Breast epithelium (tissue), 4 donors: ENCODE data around the gene ZNF750. TPM values are rescaled to one million over a fixed set of nuclear protein-coding genes. Genes with fewer than 3 reads are reported as not detected.

ENCODE experiments used
- DNase-seq, 2 donors: peaks; one replicate each; pipeline ENCODE4 v3.0.0-alpha.2; 2019; ENCODE audit warnings: low spot score in 2 of 2
- H3K27ac ChIP-seq, 2 donors: fragments of 200-600 bp; sonication (generic) in 1 of 2; one replicate each; pipeline ENCODE4 v1.5.1; 2016 to 2019; ENCODE audit warnings: mild to moderate bottlenecking in 1 of 2
- H3K27me3 ChIP-seq, 2 donors: fragments of 200-600 bp; sonication (generic) in 1 of 2; one replicate each; pipeline versions ENCODE4 v1.5.1 to v1.6.0; 2017 to 2019; ENCODE audit warnings: control low read depth in 1 of 2, mild to moderate bottlenecking in 1 of 2
- H3K36me3 ChIP-seq: fragments of 200-600 bp; one replicate; pipeline ENCODE4 v1.5.1; 2019
- H3K4me1 ChIP-seq, 2 donors: fragments of 200-600 bp; sonication (generic); one replicate each; pipeline ENCODE4 v1.5.1; 2016 to 2019; ENCODE audit warnings: control low read depth in 1 of 2
- H3K4me3 ChIP-seq, 3 donors: fragments of 200-600 bp; sonication (generic); 1 replicate in 2 of 3; 2 replicates in 1 of 3; pipeline ENCODE4 v1.5.1; 2016 to 2019; ENCODE audit warnings: mild to moderate bottlenecking in 3 of 3, moderate library complexity in 2 of 3
- H3K9me3 ChIP-seq, 2 donors: fragments of 200-600 bp; sonication (generic) in 1 of 2; one replicate each; pipeline ENCODE4 v1.5.1; 2016 to 2019; ENCODE audit warnings: control low read depth in 1 of 2
- POLR2A ChIP-seq: fragments of 450-650 bp; IDR thresholded peaks from one replicate; pipeline ENCODE4 v1.6.1; 2016; ENCODE audit warnings: antibody characterized with exemption, mild to moderate bottlenecking, moderate library complexity
- POLR2AphosphoS5 ChIP-seq, 3 donors: sonication (generic); formaldehyde crosslinking; IDR thresholded peaks; one replicate each; pipeline ENCODE4 v1.6.1; 2017; ENCODE audit warnings: antibody characterized with exemption in 3 of 3
- intact Hi-C: fragments of 100-400 bp; cut with DNase I; formaldehyde crosslinking; loops from one replicate; pipeline ENCODE4 v1.15.1; 2023; ENCODE audit warnings: low total_unique reads
- total RNA-seq, 3 donors: library from RNA; depleted of rRNA; stranded (reverse); fragments of >200 nt; gene quantifications; one replicate each; pipeline ENCODE4 v1.1.0, GENCODE V29; 2016
- TF ChIP-seq, protein P1 (sequence below), 3 donors: fragments of 450-650 bp; IDR thresholded peaks; one replicate each; pipeline ENCODE4 v1.5.1; 2016 to 2017; ENCODE audit warnings: antibody characterized with exemption in 3 of 3, mild to moderate bottlenecking in 3 of 3, moderate library complexity in 3 of 3

ZNF750 gene
- total RNA-seq, 3 donors from 2014 or later = 5.6 to 7.8 TPM; not detected in 1

DNA sequence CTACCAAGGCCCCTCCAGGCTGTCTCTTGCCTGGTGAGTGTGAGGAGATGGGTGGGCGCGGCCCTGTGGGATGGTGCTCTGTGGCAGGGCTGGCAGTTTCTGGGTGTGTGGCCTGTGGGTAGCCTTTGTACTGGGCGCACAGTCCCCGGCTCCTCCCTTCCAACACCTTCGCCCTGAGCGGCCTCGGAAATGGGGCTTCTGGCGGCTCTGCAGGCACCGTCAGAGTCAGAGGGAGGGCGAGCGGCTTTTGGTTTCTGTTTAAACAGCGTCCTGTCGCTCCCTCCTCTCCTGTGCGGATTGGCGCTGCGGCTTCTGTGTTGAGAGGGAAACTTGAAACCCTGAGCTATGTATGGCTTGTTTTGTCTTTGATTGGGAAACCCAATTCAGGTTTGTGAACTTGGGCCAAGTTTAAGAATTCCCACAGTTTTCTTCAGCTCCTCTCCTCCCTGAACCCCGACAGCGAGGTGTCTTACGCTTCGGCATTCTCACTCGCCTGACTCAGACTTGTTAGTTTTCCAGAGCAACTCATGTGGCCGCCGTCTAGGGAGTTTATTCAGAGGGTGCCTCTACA, 8.3 kb upstream of the ZNF750 start:
- Histone ChIP-seq H3K4me1 (no peaks in the 10 kb centered on the region), H3K27me3 (no peaks in the 10 kb centered on the region), H3K4me3 (peak overlapping the region; percentile 22 to 57 (median 44)), H3K27ac (peak overlapping the region; percentile 81 to 84), H3K9me3 (no peaks in the 10 kb centered on the region), H3K36me3 (no peaks in the 10 kb centered on the region)
- DNase-seq = peak; percentile 63 to 74
- intact Hi-C loops = no loop called here
- TF ChIP-seq POLR2AphosphoS5 (IDR thresholded peaks at IDR 0.05) = peak in 1 of 3 donors; percentile 10
- TF ChIP-seq, protein P1, sequence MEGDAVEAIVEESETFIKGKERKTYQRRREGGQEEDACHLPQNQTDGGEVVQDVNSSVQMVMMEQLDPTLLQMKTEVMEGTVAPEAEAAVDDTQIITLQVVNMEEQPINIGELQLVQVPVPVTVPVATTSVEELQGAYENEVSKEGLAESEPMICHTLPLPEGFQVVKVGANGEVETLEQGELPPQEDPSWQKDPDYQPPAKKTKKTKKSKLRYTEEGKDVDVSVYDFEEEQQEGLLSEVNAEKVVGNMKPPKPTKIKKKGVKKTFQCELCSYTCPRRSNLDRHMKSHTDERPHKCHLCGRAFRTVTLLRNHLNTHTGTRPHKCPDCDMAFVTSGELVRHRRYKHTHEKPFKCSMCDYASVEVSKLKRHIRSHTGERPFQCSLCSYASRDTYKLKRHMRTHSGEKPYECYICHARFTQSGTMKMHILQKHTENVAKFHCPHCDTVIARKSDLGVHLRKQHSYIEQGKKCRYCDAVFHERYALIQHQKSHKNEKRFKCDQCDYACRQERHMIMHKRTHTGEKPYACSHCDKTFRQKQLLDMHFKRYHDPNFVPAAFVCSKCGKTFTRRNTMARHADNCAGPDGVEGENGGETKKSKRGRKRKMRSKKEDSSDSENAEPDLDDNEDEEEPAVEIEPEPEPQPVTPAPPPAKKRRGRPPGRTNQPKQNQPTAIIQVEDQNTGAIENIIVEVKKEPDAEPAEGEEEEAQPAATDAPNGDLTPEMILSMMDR (IDR thresholded peaks at IDR 0.05) = no peak

DNA sequence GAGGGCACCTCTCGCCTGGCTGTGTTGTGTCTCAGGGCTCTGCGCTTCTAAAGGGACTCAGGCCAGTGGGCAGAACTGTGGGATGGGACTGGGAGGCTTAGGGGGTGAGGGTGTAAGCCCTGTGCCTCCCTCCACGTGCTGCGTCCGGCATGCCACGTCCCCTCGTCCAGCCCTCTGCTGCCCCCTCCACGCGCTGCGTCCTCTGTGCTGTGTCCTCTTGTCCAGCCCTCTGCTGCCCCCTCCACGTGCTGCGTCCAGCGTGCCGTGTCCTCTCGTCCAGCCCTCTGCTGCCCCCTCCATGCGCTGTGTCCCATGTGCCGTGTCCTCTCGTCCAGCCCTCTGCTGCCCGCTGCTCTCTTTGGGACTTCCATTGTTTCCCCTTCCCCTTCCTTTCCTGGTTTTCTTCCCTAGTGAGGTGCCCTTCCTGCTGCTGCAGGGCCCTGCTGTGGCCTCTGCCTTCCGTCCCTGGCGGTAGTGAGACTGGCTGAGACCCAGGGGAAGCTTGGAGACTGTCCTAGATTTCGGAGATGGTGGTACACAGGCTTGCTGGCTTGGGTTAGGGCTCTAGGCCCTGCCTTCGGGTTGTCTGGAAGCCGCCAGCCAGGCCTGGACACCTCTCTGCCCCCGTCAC, 6.4 kb upstream of the ZNF750 start:
- Histone ChIP-seq H3K4me1 (no peaks in the 10 kb centered on the region), H3K36me3 (no peaks in the 10 kb centered on the region), H3K4me3 (peak overlapping the region; percentile 17 to 39 (median 21)), H3K27me3 (no peaks in the 10 kb centered on the region), H3K27ac (peak overlapping the region in 1 of 2 donors; percentile 76), H3K9me3 (no peaks in the 10 kb centered on the region)
- DNase-seq = no peak
- TF ChIP-seq POLR2AphosphoS5 (IDR thresholded peaks at IDR 0.05) (no peak), POLR2A (no peak)
- TF ChIP-seq, protein P1 (IDR thresholded peaks at IDR 0.05) = no peak
- intact Hi-C loops = no loop called here

DNA sequence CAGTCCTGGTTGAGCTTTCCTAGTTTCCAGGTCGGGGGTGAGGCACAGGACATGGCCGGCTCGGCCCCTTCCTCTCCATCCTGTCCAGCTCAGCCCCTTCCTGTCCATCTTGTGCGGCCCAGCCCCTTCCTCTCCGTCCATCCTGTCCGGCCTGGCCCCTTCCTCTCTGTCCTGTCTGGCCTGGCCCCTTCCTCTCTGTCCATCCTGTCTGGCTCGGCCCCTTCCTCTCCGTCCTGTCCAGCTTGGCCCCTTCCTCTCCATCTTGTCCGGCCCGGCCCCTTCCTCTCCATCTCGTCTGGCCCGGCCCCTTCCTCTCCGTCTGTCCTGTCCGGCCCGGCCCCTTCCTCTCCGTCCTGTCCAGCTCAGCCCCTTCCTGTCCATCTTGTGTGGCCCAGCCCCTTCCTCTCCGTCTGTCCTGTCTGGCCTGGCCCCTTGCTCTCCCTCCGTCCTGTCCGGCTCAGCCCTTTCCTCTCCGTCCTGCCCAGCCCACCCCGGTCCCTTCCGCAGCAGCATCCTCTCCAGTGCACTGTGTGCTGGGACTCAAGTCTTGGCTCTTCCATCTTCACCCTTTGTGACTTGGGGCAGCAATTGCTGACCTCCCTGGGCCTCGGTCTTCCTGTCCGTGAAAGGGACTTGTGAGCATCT, 5.5 kb upstream of the ZNF750 start:
- Histone ChIP-seq H3K4me1 (no peaks in the 10 kb centered on the region), H3K4me3 (peak overlapping the region; percentile 17 to 39 (median 21)), H3K27ac (peak overlapping the region in 1 of 2 donors; percentile 43), H3K36me3 (no peaks in the 10 kb centered on the region), H3K9me3 (no peaks in the 10 kb centered on the region), H3K27me3 (no peaks in the 10 kb centered on the region)
- intact Hi-C loops = no loop called here
- DNase-seq = no peak
- TF ChIP-seq POLR2A (no peak), POLR2AphosphoS5 (IDR thresholded peaks at IDR 0.05) (no peak)
- TF ChIP-seq, protein P1 (IDR thresholded peaks at IDR 0.05) = no peak

DNA sequence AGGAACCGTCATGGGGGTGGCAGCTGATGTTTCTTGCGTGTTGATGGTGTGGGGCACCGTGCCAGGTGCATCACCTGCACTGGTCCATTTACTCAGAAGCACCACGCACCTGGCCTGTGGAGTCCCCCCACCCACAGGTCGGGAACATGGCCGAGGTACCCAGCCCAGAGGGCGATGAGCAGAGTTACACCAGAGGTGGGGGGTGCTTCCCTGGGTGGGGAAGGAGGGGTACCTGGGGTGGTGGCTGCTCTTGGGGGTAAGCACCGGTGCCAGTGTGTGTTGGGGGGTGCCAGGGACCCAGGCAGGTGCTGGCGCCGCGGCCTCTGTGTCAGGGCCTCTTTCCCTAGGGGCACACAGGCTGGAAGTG, 5.0 kb upstream of the ZNF750 start:
- TF ChIP-seq POLR2A (no peak), POLR2AphosphoS5 (IDR thresholded peaks at IDR 0.05) (no peak)
- TF ChIP-seq, protein P1 (IDR thresholded peaks at IDR 0.05) = no peak
- Histone ChIP-seq H3K27ac (peak overlapping the region in 1 of 2 donors; percentile 61), H3K27me3 (no peaks in the 10 kb centered on the region), H3K36me3 (no peaks in the 10 kb centered on the region), H3K9me3 (no peaks in the 10 kb centered on the region), H3K4me1 (no peaks in the 10 kb centered on the region), H3K4me3 (peak overlapping the region in 1 of 3 donors; percentile 39)
- intact Hi-C loops = no loop called here
- DNase-seq = no peak
